Large intestine (tissue), 3 donors: ENCODE measurements around the gene MYO16. TPM values are rescaled to one million over a fixed set of nuclear protein-coding genes. Genes with fewer than 3 reads are reported as not detected.
"Not testable (repeated sequence)": the region's sequence is repeated elsewhere in the genome, so short reads cannot be mapped to it uniquely, and the experiment has no call there.

ENCODE experiments used
- DNase-seq, 2 donors: peaks; one replicate each; pipeline versions ENCODE4 v3.0.0 to v3.0.0-alpha.2; 2013
- H3K27ac ChIP-seq: one replicate; pipeline ENCODE4 v1.5.1; 2013; ENCODE audit warnings: low read length
- H3K27me3 ChIP-seq: 2 replicates; pipeline ENCODE4 v1.6.1; 2013; ENCODE audit warnings: low read length; ENCODE audit not compliant: control insufficient read depth, insufficient read depth
- H3K36me3 ChIP-seq: 2 replicates; pipeline ENCODE4 v1.6.1; 2013; ENCODE audit warnings: low read length; ENCODE audit not compliant: control insufficient read depth, insufficient read depth
- H3K4me1 ChIP-seq: one replicate; pipeline ENCODE4 v1.6.1; 2013; ENCODE audit warnings: low read length; ENCODE audit not compliant: control insufficient read depth, insufficient read depth
- H3K4me3 ChIP-seq: one replicate; pipeline ENCODE4 v1.5.1; 2013; ENCODE audit warnings: low read length
- H3K9me3 ChIP-seq: one replicate; pipeline ENCODE4 v1.6.1; 2013; ENCODE audit warnings: mild to moderate bottlenecking, low read depth, low read length, moderate library complexity; ENCODE audit not compliant: control insufficient read depth
- WGBS: methylation state at CpG from one replicate; pipeline ENCODE4 v1.1.5; 2013; ENCODE audit warnings: low lambda C conversion rate; ENCODE audit not compliant: insufficient coverage; 5-methylcytosine and 5-hydroxymethylcytosine counted together
- polyA plus RNA-seq: library from polyadenylated mRNA; unstranded; fragments of 120-200 nt; gene quantifications from one replicate; pipeline ENCODE4 v1.2.1, GENCODE V29; 2013

MYO16 gene
- polyA plus RNA-seq, 1 donor: 0.27 TPM

GRCh38 chr13:109209526-109209925 lies 580.1 kb downstream of the MYO16 start:
- no peaks in the 10 kb centered on the region for H3K4me1 ChIP-seq
- DNase-seq: no peak
- H3K27me3 ChIP-seq: no peaks in the 10 kb centered on the region
- WGBS: no CpG with 5 or more reads among the region's 2 CpGs
- H3K27ac ChIP-seq: no peak overlapping the region
- no peaks in the 10 kb centered on the region for H3K9me3 ChIP-seq
- no peaks in the 10 kb centered on the region for H3K36me3 ChIP-seq
- H3K4me3 ChIP-seq: no peak overlapping the region

DNA sequence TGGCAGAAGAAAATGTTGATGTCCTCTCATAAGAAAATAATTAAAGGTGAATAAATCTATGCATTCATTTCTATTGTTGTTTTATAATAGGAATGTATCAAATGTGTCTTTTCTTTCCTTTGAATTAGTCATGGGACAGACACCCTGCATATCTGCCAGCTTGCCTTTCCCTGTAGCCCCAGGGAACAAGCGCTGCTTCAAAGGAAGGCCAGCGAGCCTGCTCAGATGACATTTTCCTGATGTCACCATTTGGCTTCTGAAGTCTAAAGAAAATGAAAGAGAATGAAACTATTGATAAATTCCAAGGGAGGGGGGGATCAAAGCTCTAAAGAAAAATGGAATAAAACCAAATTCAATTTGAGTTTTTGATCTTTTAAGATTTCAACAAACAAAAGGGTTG lies 582.2 kb downstream of the MYO16 start:
- no peaks in the 10 kb centered on the region for H3K9me3 ChIP-seq
- no CpG with 5 or more reads among the region's 2 CpGs for WGBS

GRCh38 chr13:109212650-109213049 lies 583.2 kb downstream of the MYO16 start:
- WGBS: no CpG with 5 or more reads among the region's 4 CpGs
- H3K9me3 ChIP-seq: no peaks in the 10 kb centered on the region
- DNase-seq: no peak
- no peak overlapping the region for H3K4me3 ChIP-seq
- H3K27me3 ChIP-seq: no peaks in the 10 kb centered on the region
- H3K27ac ChIP-seq: no peak overlapping the region
- H3K4me1 ChIP-seq: no peaks in the 10 kb centered on the region
- no peaks in the 10 kb centered on the region for H3K36me3 ChIP-seq

More for the DNA sequence above, 582.2 kb downstream of the MYO16 start:
- DNase-seq: no peak
- H3K36me3 ChIP-seq: no peaks in the 10 kb centered on the region
- H3K27me3 ChIP-seq: no peaks in the 10 kb centered on the region
- no peaks in the 10 kb centered on the region for H3K4me1 ChIP-seq
- H3K27ac ChIP-seq: no peak overlapping the region
- H3K4me3 ChIP-seq: no peak overlapping the region

DNA sequence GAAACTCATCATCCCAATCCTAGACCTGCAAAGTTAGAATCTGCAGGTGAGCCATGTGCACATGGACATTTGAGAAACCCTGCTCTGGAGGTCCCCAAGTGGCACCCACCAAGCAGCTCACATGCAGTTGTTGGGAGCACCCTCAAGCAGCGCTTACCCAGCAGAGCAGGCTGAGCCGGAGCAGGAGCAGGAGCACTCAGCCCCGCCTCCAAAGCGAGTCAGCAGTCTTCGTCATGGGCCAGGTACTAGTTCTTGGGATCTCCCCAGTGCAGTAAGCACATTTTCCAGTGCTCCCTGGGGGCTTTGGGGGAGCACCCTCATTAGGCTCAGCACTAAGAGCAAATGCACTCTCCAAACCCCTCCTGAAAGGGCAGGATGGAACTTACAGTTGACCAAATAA lies 584.3 kb downstream of the MYO16 start:
- Histone ChIP-seq H3K36me3 (no peaks in the 10 kb centered on the region), H3K27ac (no peak overlapping the region), H3K27me3 (no peaks in the 10 kb centered on the region), H3K4me1 (no peaks in the 10 kb centered on the region), H3K4me3 (no peak overlapping the region), H3K9me3 (no peaks in the 10 kb centered on the region)
- no CpG with 5 or more reads among the region's 5 CpGs for WGBS
- no peak for DNase-seq

GRCh38 chr13:109214393-109214792 lies 585.0 kb downstream of the MYO16 start:
- Histone ChIP-seq H3K4me3 (no peak overlapping the region), H3K36me3 (no peaks in the 10 kb centered on the region), H3K4me1 (no peaks in the 10 kb centered on the region), H3K9me3 (no peaks in the 10 kb centered on the region), H3K27me3 (no peaks in the 10 kb centered on the region), H3K27ac (no peak overlapping the region)
- no peak for DNase-seq
- WGBS: 83% methylated on average over 2 of the region's 2 CpGs

GRCh38 chr13:109215377-109215776 lies 586.0 kb downstream of the MYO16 start:
- Histone ChIP-seq H3K9me3 (no peaks in the 10 kb centered on the region), H3K4me1 (no peaks in the 10 kb centered on the region), H3K27me3 (no peaks in the 10 kb centered on the region), H3K4me3 (no peak overlapping the region), H3K36me3 (no peaks in the 10 kb centered on the region), H3K27ac (no peak overlapping the region)
- whole genome bisulfite sequencing: no CpG with 5 or more reads among the region's 2 CpGs
- DNase-seq: no peak

DNA sequence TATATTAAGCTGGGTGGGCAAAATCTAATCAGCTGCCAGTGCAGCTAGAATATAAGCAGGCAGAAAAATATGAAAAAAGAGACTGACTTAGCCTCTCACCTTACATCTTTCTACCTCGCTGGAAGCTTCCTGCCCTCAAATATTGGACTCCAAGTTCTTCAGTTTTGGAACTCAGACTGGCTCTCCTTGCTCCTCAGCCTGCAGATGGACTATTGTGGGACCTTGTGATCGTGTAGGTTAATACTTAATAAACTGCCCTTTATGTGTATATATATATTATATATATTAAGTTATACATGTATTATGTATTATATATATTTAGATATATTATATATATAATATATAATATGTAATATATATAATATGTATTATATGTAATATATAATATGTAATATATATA lies 588.1 kb downstream of the MYO16 start:
- not testable (repeated sequence) for H3K4me1 ChIP-seq, H3K4me3 ChIP-seq, H3K27me3 ChIP-seq, H3K9me3 ChIP-seq, H3K27ac ChIP-seq, DNase-seq, H3K36me3 ChIP-seq
- no CpG with 5 or more reads among the region's 2 CpGs for whole genome bisulfite sequencing

DNA sequence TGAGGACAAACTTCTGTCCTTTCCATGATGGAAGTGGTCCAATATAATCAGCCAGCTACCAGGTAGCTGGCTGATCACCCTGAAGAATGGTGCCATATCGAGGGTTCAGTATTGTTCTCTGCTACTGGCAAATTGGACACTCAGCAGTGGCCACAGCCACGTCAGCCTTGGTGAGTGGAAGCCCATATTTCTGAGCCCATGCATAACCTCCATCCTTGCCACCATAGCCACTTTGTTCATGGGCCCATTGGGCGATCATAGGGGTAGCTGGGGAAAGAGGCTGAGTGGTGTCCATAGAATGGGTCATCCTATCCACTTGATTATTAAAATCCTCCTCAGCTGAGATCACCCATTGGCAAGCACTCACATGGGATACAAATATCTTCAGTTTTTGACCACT lies 591.2 kb downstream of the MYO16 start:
- Histone ChIP-seq H3K9me3 (no peaks in the 10 kb centered on the region), H3K4me1 (no peaks in the 10 kb centered on the region), H3K36me3 (no peaks in the 10 kb centered on the region), H3K4me3 (no peak overlapping the region), H3K27me3 (no peaks in the 10 kb centered on the region), H3K27ac (no peak overlapping the region)
- WGBS: no CpG with 5 or more reads among the region's 3 CpGs
- DNase-seq: no peak

GRCh38 chr13:109224033-109224432 lies 594.6 kb downstream of the MYO16 start:
- Histone ChIP-seq H3K9me3 (no peaks in the 10 kb centered on the region), H3K27ac (no peak overlapping the region), H3K4me3 (no peak overlapping the region), H3K36me3 (no peaks in the 10 kb centered on the region), H3K4me1 (no peaks in the 10 kb centered on the region), H3K27me3 (no peaks in the 10 kb centered on the region)
- 100% methylated on average over 1 of the region's 4 CpGs for WGBS
- no peak for DNase-seq

DNA sequence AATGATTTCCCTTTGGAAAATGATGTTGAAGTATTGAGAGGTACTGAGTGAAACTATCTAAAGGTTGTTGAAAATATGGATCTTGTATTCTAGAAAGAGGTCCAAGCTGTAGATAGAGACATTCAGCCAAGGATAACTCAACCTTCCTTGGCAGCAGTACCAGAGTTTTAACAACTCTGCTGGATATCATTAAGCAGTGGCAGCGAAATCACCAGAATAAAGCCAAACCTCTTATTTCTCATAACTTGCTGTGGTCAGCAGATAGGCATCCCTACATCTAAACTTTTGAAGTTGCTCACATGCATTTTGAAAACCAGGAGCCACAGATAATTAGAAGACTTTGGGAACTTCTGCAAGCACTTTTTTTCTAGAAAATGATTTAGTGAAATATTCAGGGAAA lies 597.2 kb downstream of the MYO16 start:
- no peak for DNase-seq
- H3K4me3 ChIP-seq: no peak overlapping the region
- WGBS: no CpG with 5 or more reads among the region's 1 CpG

DNA sequence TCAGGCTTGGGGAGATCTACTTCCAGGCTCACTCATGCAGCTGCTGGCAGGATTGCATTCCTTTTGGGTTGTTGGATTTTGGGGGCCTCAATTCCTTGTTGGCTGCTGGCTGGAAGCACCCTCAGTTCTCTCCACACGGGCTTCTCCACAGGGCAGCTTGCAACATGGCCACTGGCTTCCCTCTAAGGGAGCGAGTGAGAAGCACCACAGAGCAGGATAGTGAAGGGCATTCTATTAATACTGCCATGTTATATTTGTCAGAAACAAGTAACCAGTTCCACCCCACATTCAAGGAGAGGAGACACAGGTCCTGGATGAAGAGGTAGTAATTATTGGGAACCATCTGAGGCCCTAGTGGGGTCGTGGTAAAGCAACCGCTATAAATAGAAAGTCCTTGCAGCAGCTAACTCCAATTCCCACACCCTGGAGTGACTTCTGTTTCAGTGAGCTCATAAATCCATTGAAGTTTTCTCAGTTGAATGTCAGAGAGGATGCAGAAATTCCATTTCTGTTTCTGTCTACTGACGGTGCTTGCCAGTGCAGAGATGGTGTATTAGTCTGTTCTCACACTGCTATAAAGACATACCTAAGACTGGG lies 598.0 kb downstream of the MYO16 start:
- Histone ChIP-seq H3K4me3 (no peak overlapping the region), H3K27me3 (peaks cover 2% of the 10 kb centered on the region), H3K9me3 (no peaks in the 10 kb centered on the region), H3K4me1 (no peaks in the 10 kb centered on the region), H3K36me3 (no peaks in the 10 kb centered on the region), H3K27ac (no peak overlapping the region)
- no peak for DNase-seq
- 80% methylated on average over 1 of the region's 5 CpGs for WGBS

More for the DNA sequence above, 597.2 kb downstream of the MYO16 start:
- Histone ChIP-seq H3K36me3 (no peaks in the 10 kb centered on the region), H3K27ac (no peak overlapping the region), H3K9me3 (no peaks in the 10 kb centered on the region), H3K4me1 (no peaks in the 10 kb centered on the region), H3K27me3 (no peaks in the 10 kb centered on the region)
